GM12865 (cell line): Measurements from ENCODE around the gene ABCG2.
"Not testable (repeated sequence)": the region's sequence is repeated elsewhere in the genome, so short reads cannot be mapped to it uniquely, and the experiment has no call there.

Source experiments
- DNase-seq: peaks from one replicate; pipeline ENCODE4 v3.0.0; 2010; ENCODE audit warnings: low read depth
- H3K4me3 ChIP-seq: 2 replicates; pipeline ENCODE4 v1.5.1; 2011; ENCODE audit warnings: mild to moderate bottlenecking, low read depth, low read length, control low read depth
- CTCF ChIP-seq: IDR thresholded peaks from 2 replicates; pipeline ENCODE4 v1.5.1; 2011; ENCODE audit warnings: low read length, control low read depth, low read depth, inconsistent platforms; ENCODE audit not compliant: insufficient read depth; ENCODE audit errors: missing control alignments

ABCG2 gene

DNA sequence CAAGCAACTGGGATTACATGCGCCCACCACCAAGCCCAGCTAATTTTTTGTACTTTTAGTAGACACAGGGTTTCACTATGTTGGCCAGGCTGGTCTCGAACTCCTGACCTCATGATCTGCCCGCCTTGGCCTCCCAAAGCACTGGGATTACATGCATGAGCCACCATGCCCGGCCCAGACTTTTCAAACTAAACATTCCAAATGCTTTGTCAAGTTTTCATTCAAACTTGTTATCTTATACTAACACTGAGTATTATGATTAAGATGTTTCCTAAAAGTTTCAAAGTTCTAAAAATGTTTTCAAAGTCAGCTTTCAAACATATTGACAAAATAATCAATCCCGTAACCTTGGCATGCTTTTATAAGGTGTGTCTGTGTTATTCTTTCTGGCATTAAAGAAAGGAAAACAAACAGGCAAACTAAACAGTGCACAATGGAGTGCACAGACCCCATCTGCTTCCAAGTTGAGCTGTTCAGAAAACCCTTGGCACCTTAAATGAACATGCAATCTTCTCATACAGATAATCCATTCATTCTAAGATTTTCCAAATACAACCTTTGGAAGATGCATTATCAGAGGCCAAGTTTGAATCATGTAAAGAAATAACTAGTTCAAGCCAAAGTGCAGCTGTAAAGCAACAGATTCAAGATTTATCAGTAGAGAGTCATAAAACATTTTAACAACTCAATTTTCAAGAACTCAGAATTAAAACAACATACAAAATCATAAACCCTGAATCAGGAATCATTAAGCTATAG is 49.1 kb downstream of the ABCG2 start:
- H3K4me3 ChIP-seq = no peak overlapping the region
- DNase-seq = no peak
- TF ChIP-seq CTCF = no peak

DNA sequence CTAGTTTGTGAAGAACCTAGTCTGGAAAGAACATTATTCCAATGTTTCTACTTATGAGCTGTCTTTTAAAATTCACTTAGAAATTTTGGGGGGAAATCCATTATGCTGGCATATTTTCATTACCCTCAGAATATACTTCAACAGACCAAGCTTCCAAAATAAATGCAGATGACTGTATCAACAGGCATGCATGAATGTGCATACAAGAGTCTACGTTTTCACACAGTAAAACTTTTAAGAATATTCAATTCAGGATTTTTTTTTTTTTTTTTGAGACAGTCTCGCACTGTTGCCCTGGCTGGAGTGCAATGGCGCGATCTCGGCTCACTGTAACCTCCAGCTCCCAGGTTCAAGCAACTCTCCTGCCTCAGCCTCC is 49.7 kb downstream of the ABCG2 start:
- no peak for DNase-seq
- TF ChIP-seq CTCF = no peak
- no peak overlapping the region for H3K4me3 ChIP-seq

GRCh38 chr4:88108108-88108465 is 50.4 kb downstream of the ABCG2 start:
- not testable (repeated sequence) for H3K4me3 ChIP-seq, DNase-seq

DNA sequence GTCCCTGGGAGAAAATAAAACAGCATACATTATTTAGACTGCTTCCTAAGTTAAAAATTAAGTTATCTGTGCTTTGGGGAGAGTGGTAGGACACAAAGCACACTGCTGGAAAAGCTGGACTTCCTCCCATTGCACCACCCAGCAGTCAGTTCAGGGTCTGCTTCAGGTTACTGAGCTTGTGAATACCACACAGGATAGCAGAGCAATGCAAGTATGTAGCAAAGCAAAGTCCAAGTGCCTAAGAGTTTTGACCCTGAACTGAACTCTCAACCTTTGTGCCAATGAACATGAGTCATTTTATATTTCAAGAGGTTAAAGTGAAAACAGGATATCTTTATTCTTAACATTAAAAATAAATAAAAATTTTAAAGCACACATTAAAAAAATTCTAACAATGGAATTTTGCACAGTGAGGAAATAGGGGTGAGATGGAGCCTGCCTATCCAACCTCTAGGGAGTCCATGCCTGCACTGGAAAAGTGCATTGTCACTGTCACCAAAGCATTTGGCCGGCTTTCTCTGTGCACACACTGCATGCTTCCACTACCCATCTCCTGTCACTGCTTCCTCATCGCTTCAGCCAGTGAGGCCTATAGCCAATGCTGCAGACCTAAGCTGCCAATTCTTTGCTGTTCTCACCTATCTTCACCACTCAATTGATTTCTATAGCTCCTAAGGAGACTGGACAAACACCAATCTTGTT is 50.9 kb downstream of the ABCG2 start:
- TF ChIP-seq CTCF = no peak
- no peak for DNase-seq

GRCh38 chr4:88106205-88106604 is 52.2 kb downstream of the ABCG2 start:
- H3K4me3 ChIP-seq = no peak overlapping the region
- no peak for TF ChIP-seq CTCF
- DNase-seq = no peak

More for the DNA sequence above, 50.9 kb downstream of the ABCG2 start:
- no peak overlapping the region for H3K4me3 ChIP-seq

GRCh38 chr4:88104902-88105610 is 53.4 kb downstream of the ABCG2 start:
- TF ChIP-seq CTCF = no peak
- no peak for DNase-seq
- no peak overlapping the region for H3K4me3 ChIP-seq

DNA sequence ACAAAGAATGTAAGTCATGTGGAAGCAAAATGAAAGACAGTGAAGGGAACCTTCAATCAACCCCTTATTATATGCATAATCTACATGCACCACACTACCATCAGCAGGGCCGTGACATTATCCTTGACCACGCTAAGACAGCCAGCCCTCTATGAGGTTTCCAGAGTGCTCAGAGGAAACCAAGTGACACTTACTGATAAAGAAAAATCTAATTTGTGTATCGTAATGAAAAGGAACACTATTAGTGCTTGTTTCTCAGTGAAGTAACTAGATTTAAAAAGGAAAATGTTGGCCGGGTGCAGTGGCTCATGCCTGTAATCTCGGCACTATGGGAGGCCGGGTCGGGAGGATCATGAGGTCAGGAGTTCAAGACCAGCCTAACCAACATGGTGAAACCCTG is 56.4 kb downstream of the ABCG2 start:
- TF ChIP-seq CTCF = no peak
- DNase-seq = no peak
- H3K4me3 ChIP-seq = no peak overlapping the region
